ENCODE results near the gene ZNF407. TPM values are rescaled to one million over a fixed set of nuclear protein-coding genes. Genes with fewer than 3 reads are reported as not detected.

Gene ZNF407
- total and polyA plus RNA-seq, 9 donors: 5.3 to 22.3 (median 18.7) TPM

GRCh38 chr18:75110846-75111415, 513.3 kb downstream of the ZNF407 start:
- intact Hi-C loops (cut with DNase I): loop anchor here in 1 of 4 donors (5.0 kb wide), 1 partner anchor 1076 kb away; no protein-coding TSS in a partner anchor
- H3K27ac ChIP-seq: no peak overlapping the region

GRCh38 chr18:75111760-75112159, 514.1 kb downstream of the ZNF407 start:
- TF ChIP-seq EP300 (IDR thresholded peaks at IDR 0.05): no peak
- TF ChIP-seq POLR2A (IDR thresholded peaks at IDR 0.05): no peak
- TF ChIP-seq CTCF (IDR thresholded peaks at IDR 0.05): no peak
- intact Hi-C loops (cut with DNase I): loop anchor here in 1 of 4 donors (5.0 kb wide), 1 partner anchor 1076 kb away; no protein-coding TSS in a partner anchor
- WGBS, 3 donors: 67 to 74% (median 73%) methylated on average over 8 of the region's 8 CpGs
- H3K27me3 ChIP-seq: no peaks in the 10 kb centered on the region
- DNase-seq: no peak
- H3K36me3 ChIP-seq: no peaks in the 10 kb centered on the region
- no peak overlapping the region for H3K27ac ChIP-seq
- no peak overlapping the region for H3K4me3 ChIP-seq
- no peaks in the 10 kb centered on the region for H3K4me1 ChIP-seq (ENCODE audit: insufficient read depth)
- no peaks in the 10 kb centered on the region for H3K9me3 ChIP-seq

More at GRCh38 chr18:75110846-75111415, 513.3 kb downstream of the ZNF407 start:
- no peaks in the 10 kb centered on the region for H3K9me3 ChIP-seq
- H3K36me3 ChIP-seq: no peaks in the 10 kb centered on the region
- DNase-seq: no peak
- no peak overlapping the region for H3K4me3 ChIP-seq
- H3K4me1 ChIP-seq (ENCODE audit: insufficient read depth): no peaks in the 10 kb centered on the region
- WGBS, 3 donors: 78 to 84% (median 83%) methylated on average over 12 of the region's 12 CpGs
- no peak for TF ChIP-seq POLR2A (IDR thresholded peaks at IDR 0.05)
- no peak for TF ChIP-seq CTCF (IDR thresholded peaks at IDR 0.05)
- no peak for TF ChIP-seq EP300 (IDR thresholded peaks at IDR 0.05)
- H3K27me3 ChIP-seq: no peaks in the 10 kb centered on the region

- H3K27ac ChIP-seq: no peak overlapping the region
- H3K9me3 ChIP-seq: no peaks in the 10 kb centered on the region
- H3K36me3 ChIP-seq: no peaks in the 10 kb centered on the region
- H3K4me3 ChIP-seq: no peak overlapping the region
- no peaks in the 10 kb centered on the region for H3K4me1 ChIP-seq (ENCODE audit: insufficient read depth)
- no peaks in the 10 kb centered on the region for H3K27me3 ChIP-seq
- 86 to 88% (median 86%) methylated on average over 16 of the region's 16 CpGs for whole genome bisulfite sequencing, 3 donors
- no peak for DNase-seq
- intact Hi-C loops (cut with DNase I): loop anchor here in 1 of 4 donors (5.0 kb wide), 1 partner anchor 1075 kb away; no protein-coding TSS in a partner anchor
- TF ChIP-seq CTCF (IDR thresholded peaks at IDR 0.05) (no peak), EP300 (IDR thresholded peaks at IDR 0.05) (no peak), POLR2A (IDR thresholded peaks at IDR 0.05) (no peak)
Observed at GRCh38 chr18:75112186-75113096, 514.8 kb downstream of the ZNF407 start.

- intact Hi-C loops (cut with DNase I): loop anchor here in 1 of 4 donors (5.0 kb wide), 1 partner anchor 1074 kb away; no protein-coding TSS in a partner anchor
- TF ChIP-seq POLR2A (IDR thresholded peaks at IDR 0.05) (no peak), EP300 (IDR thresholded peaks at IDR 0.05) (no peak), CTCF (IDR thresholded peaks at IDR 0.05) (no peak)
- no peak overlapping the region for H3K4me3 ChIP-seq
- no peaks in the 10 kb centered on the region for H3K27me3 ChIP-seq
- H3K27ac ChIP-seq: no peak overlapping the region
- WGBS, 3 donors: 84 to 89% (median 88%) methylated on average over 5 of the region's 5 CpGs
- H3K9me3 ChIP-seq: no peaks in the 10 kb centered on the region
- no peaks in the 10 kb centered on the region for H3K36me3 ChIP-seq
- no peak for DNase-seq
- H3K4me1 ChIP-seq (ENCODE audit: insufficient read depth): no peaks in the 10 kb centered on the region
Observed at GRCh38 chr18:75113455-75113854, 515.8 kb downstream of the ZNF407 start.
